Endothelial cell of umbilical vein (primary cell): ENCODE measurements around the gene KRTAP10-9.
"Not testable (repeated sequence)": the region's sequence is repeated elsewhere in the genome, so short reads cannot be mapped to it uniquely, and the experiment has no call there.

Source experiments
- EZH2 ChIP-seq: IDR thresholded peaks from 2 replicates; pipeline ENCODE4 v1.6.1; 2012; ENCODE audit warnings: borderline replicate concordance, low read depth, mild to moderate bottlenecking, moderate library complexity, low read length, inconsistent platforms; ENCODE audit not compliant: severe bottlenecking
- FOS ChIP-seq: IDR thresholded peaks from 2 replicates; pipeline ENCODE4 v1.6.1; 2011; ENCODE audit warnings: mild to moderate bottlenecking, low read length, moderate library complexity, borderline replicate concordance; ENCODE audit not compliant: insufficient read depth
- GATA2 ChIP-seq: IDR thresholded peaks from 2 replicates; pipeline ENCODE4 v1.7.0; 2011; ENCODE audit warnings: low read depth, mild to moderate bottlenecking, moderate library complexity, mixed read lengths, low read length; ENCODE audit not compliant: insufficient read length, insufficient read depth
- JUN ChIP-seq: IDR thresholded peaks from 2 replicates; pipeline ENCODE4 v1.6.1; 2011; ENCODE audit warnings: borderline replicate concordance, low read depth; ENCODE audit not compliant: insufficient read length, insufficient read depth
- POLR2A ChIP-seq: IDR thresholded peaks from 2 replicates; pipeline ENCODE4 v1.6.1; 2012; ENCODE audit warnings: low read depth, mild to moderate bottlenecking, control low read depth, low read length
- POLR2AphosphoS5 ChIP-seq: IDR thresholded peaks from 2 replicates; pipeline ENCODE4 v1.6.1; 2012; ENCODE audit warnings: low read depth, mild to moderate bottlenecking, control low read depth, low read length, moderate library complexity; ENCODE audit not compliant: insufficient read depth
- TF ChIP-seq, protein P1 (sequence below), 2 donors: IDR thresholded peaks; 1 replicate in 1 of 2; 2 replicates in 1 of 2; pipeline ENCODE4 v1.5.1; 2011; ENCODE audit warnings: low read length in 2 of 2, mild to moderate bottlenecking in 2 of 2, moderate library complexity in 2 of 2, control low read depth in 1 of 2, inconsistent platforms in 1 of 2, low read depth in 1 of 2; ENCODE audit not compliant: insufficient read depth in 1 of 2; ENCODE audit errors: extremely low read depth in 1 of 2
- TF ChIP-seq, protein P2 (sequence below): IDR thresholded peaks from 2 replicates; pipeline ENCODE4 v1.6.1; 2011; ENCODE audit not compliant: insufficient read depth, insufficient read length

DNA sequence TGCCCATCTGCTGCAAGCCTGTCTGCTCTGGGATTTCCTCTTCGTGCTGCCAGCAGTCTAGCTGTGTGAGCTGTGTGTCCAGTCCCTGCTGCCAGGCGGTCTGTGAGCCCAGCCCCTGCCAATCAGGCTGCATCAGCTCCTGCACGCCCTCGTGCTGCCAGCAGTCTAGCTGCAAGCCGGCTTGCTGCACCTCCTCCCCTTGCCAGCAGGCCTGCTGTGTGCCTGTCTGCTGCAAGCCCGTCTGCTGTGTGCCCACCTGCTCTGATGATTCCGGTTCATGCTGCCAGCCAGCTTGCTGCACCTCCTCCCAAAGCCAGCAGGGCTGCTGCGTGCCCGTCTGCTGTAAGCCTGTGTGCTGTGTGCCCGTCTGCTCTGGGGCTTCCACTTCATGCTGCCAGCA is 25.8 kb upstream of the KRTAP10-9 start:
- TF ChIP-seq, protein P1, sequence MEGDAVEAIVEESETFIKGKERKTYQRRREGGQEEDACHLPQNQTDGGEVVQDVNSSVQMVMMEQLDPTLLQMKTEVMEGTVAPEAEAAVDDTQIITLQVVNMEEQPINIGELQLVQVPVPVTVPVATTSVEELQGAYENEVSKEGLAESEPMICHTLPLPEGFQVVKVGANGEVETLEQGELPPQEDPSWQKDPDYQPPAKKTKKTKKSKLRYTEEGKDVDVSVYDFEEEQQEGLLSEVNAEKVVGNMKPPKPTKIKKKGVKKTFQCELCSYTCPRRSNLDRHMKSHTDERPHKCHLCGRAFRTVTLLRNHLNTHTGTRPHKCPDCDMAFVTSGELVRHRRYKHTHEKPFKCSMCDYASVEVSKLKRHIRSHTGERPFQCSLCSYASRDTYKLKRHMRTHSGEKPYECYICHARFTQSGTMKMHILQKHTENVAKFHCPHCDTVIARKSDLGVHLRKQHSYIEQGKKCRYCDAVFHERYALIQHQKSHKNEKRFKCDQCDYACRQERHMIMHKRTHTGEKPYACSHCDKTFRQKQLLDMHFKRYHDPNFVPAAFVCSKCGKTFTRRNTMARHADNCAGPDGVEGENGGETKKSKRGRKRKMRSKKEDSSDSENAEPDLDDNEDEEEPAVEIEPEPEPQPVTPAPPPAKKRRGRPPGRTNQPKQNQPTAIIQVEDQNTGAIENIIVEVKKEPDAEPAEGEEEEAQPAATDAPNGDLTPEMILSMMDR (IDR thresholded peaks at IDR 0.05; ENCODE audit: extremely low read depth in 1 of 2, insufficient read depth in 1 of 2, low read depth in 1 of 2, low read length in 2 of 2), result not testable (repeated sequence)
- not testable (repeated sequence) for TF ChIP-seq FOS, POLR2A, EZH2, GATA2, POLR2AphosphoS5, JUN
- TF ChIP-seq, protein P2, sequence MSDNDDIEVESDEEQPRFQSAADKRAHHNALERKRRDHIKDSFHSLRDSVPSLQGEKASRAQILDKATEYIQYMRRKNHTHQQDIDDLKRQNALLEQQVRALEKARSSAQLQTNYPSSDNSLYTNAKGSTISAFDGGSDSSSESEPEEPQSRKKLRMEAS, result not testable (repeated sequence)
